Umbilical cord (tissue), 2 donors: ENCODE measurements around the gene PNPLA4. TPM values are rescaled to one million over a fixed set of nuclear protein-coding genes. Genes with fewer than 3 reads are reported as not detected.

Experiments
- DNase-seq: peaks from one replicate; pipeline ENCODE4 v3.0.0-alpha.2; 2015; ENCODE audit warnings: low spot score
- total RNA-seq: library from RNA; depleted of rRNA; stranded (reverse); fragments of >200 nt; gene quantifications from one replicate; pipeline ENCODE4 v1.2.3, GENCODE V29; 2014; ENCODE audit warnings: low replicate concordance; ENCODE audit not compliant: insufficient read depth

Gene PNPLA4, protein sequence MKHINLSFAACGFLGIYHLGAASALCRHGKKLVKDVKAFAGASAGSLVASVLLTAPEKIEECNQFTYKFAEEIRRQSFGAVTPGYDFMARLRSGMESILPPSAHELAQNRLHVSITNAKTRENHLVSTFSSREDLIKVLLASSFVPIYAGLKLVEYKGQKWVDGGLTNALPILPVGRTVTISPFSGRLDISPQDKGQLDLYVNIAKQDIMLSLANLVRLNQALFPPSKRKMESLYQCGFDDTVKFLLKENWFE
- total RNA-seq, result 6.0 TPM

- DNase-seq, result peak; percentile 80
Observed at GRCh38 chrX:7927259-7928167, at the start of gene PNPLA4. PNPLA4 (minus strand) TSS chrX:7927413; CDS start chrX:7926119, 1,294 bp downstream.

DNA sequence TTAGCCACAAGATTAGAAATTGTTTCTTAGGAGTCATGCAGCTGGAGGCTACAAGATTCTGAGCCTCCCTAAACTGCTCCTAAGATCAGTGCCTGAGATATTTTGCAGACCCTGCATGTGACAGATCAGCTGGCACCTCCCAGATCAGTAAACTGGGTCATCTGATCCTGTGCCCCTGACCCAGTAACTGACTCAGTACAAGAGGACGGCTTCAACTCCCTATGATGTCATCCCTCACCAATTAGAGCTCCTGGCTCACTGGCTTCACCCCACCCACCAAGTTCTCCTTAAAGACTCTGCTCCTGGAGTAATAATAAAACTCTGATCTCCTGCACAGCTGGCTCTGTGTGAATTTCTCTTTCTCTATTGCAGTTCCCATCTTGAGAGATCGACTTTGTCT lies 45.4 kb upstream of the PNPLA4 start:
- DNase-seq, result peak; percentile 77

- DNase-seq, result no peak
Observed at GRCh38 chrX:7970428-7970827, 43.2 kb upstream of the PNPLA4 start.

DNA sequence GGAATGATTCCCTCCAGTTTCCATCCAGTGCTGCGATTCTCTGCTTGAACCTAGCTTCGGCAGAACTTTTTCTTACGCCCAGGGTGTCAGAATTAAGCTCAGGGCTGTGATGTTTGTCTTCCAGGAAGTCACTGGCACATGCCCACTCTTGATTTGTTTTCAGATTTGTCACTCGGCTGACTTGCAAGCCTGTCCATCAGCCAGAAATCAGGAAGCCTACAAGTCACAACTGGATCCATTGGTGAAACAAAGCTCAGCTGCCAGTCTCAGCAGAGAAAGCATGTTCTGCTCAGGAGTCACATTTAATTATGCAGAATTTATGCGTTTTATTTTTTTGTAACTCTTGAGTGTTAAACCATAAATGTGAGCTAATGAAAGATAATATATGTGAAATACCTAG lies 38.2 kb upstream of the PNPLA4 start:
- no peak for DNase-seq

DNA sequence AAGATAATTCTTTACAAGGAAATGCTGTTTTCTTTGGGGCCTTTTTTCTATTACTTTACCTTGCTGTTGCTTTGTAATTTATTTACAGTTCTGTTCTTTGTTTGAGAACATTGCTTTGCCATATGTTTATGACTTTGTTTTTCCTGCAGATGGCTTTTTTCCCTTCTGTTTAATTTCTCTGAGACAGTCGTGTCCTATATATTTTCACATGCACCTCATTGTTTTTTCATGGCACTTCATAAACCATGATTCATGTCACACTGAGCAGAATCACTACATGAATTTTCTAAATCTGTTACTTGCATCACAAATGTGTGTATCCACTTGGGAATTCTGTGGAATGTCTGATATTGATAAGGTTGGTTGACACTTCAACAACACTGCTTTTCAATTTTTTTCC lies 33.0 kb upstream of the PNPLA4 start:
- DNase-seq, result no peak

GRCh38 chrX:7953446-7953845 lies 26.2 kb upstream of the PNPLA4 start:
- peak; percentile 57 for DNase-seq

DNA sequence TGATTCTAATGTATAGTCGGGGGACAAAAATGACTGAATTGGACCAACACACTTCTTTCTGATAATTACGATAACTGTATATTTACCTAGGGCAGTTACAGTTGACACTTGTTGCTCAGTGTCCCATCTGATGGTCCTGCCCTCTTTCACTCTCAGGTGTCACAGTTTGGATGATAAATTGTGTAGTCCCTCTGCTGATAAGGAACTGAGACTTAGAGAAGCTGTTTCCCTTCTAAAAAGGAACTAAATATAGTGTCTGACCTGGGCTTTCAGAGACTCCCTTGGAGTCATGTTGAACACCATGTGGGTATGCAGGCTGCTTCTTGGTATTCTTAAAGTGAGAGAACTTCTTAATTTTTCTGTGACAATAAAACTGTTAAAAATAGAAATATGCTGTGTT lies 23.7 kb upstream of the PNPLA4 start:
- DNase-seq, result no peak

GRCh38 chrX:7948483-7948882 lies 21.3 kb upstream of the PNPLA4 start:
- no peak for DNase-seq

GRCh38 chrX:7946960-7947359 lies 19.7 kb upstream of the PNPLA4 start:
- DNase-seq, result no peak

DNA sequence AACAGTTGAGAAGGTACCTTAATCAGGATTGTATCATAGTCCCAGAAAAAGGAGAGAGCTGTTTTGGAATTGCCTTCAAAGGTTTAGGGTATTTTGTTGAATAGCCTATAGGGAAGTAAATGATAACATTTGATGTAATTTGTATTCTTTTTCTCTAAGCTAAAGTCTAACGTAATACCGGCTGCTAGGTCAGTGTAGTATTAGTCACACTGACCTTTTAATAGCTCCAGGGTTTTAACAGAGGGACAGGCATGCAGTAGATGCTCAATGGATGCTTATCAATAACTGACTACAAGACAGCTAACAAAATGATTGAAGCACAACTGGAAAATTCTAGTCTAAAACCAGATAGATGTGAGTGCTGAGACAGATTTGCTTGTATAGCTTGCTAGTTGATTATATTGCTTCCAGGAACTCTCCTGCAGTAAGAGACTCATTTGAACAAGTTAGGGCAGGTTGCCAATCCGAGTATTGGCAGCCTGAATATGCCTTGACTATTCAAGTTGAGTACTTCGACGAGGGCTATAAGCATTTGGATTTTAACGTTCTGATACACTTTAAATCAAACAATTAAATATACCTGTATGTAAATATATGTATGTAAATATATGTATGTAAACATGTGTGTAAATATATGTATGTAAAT lies 16.5 kb upstream of the PNPLA4 start:
- DNase-seq, result no peak

GRCh38 chrX:7941390-7942042 lies 14.3 kb upstream of the PNPLA4 start:
- DNase-seq, result no peak

GRCh38 chrX:7934026-7934425 lies 6.8 kb upstream of the PNPLA4 start:
- DNase-seq, result no peak

- no peak for DNase-seq
Observed at GRCh38 chrX:7926914-7927258, 327 bp downstream of the PNPLA4 start.

- no peak for DNase-seq
Observed at GRCh38 chrX:7926501-7926900, 712 bp downstream of the PNPLA4 start.

- DNase-seq, result peak; percentile 69
Observed at GRCh38 chrX:7925867-7926472, 1.2 kb downstream of the PNPLA4 start.

DNA sequence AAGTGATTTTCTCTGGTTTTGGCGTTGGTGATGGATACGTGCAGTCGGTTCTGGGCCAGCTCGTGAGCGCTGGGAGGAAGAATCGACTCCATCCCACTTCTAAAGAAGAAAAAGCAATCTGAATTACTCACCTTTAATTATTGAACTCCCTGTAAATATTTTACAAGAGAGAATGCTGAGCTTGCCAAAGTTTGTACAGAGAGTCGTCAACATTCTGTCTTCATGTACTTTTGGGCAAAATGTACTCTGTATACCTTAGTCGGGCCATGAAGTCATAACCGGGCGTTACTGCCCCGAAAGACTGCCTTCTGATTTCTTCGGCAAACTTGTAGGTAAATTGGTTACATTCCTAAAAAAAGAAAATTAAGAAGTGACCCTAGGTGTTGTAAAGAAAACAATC lies 5.5 kb downstream of the PNPLA4 start:
- no peak for DNase-seq

GRCh38 chrX:7908821-7909220 lies 18.4 kb downstream of the PNPLA4 start:
- no peak for DNase-seq

DNA sequence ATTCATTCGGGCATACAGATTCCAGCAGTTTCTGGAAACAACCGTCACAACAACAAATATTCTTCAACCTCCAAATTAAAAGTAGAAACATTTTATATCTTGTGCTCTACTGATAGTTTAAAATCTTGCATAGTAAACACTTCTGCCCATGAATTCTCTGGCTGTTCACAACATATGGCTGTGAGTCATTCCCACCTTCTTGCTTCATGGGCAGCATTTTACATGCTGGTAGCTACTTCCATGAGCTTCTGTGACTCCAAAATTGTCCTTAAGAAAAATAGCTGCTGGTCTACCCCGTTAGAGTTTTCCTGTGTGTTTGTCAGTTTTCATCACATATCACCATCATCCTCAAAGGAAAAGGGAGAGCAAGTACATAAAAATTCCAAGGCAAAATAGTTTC lies 22.7 kb downstream of the PNPLA4 start:
- DNase-seq, result no peak

DNA sequence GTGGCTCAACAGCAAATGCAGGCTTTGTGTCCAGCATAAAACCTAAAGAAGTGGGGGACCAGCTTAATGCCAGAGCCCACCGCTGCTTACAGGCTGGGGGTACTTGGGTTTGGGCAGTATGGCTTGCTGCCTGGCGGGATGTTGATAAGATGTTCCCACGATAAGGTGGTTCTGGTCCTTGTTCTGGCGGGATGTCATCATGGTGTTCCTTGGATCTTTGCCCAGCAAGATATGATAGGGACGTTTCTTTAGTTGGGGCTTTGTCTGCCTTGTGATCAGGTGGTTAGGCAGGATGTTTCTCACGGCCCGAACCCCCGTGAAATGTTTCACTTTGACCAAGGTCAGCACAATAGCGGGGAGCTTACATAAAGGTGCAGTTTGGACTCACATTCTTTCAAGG lies 35.3 kb downstream of the PNPLA4 start:
- no peak for DNase-seq

- DNase-seq, result peak; percentile 19
Observed at GRCh38 chrX:7889680-7890079, 37.5 kb downstream of the PNPLA4 start.

GRCh38 chrX:7889135-7889534 lies 38.1 kb downstream of the PNPLA4 start:
- DNase-seq, result no peak

GRCh38 chrX:7876957-7877356 lies 50.3 kb downstream of the PNPLA4 start:
- no peak for DNase-seq
